Activated naive CD4-positive, alpha-beta T cell treated with anti-CD3 and anti-CD28 coated beads, Interleukin-2, amount 50 U/mL, for 72 hours (primary cell): Measurements from ENCODE around the gene AMDHD1. TPM values are rescaled to one million over a fixed set of nuclear protein-coding genes. Genes with fewer than 3 reads are reported as not detected.
"Not testable (repeated sequence)": the region's sequence is repeated elsewhere in the genome, so short reads cannot be mapped to it uniquely, and the experiment has no call there.

Experiments
- ATAC-seq, 2 donors: fragments of 150-1000 bp; cut with Tn5 transposase; 2 replicates each; pipeline ENCODE4 v1.10.0; 2021; ENCODE audit warnings: mild to moderate bottlenecking in 2 of 2, moderate library complexity in 2 of 2
- DNase-seq, 2 donors: peaks; one replicate each; pipeline ENCODE4 v3.0.0; 2021 to 2022; ENCODE audit warnings: low spot score in 2 of 2
- H3K27ac Mint-ChIP-seq, 2 donors: one replicate each; pipeline ENCODE4 v1.8.0; 2022; ENCODE audit warnings: mild to moderate bottlenecking in 2 of 2, mixed read lengths in 2 of 2
- H3K36me3 Mint-ChIP-seq, 2 donors: one replicate each; pipeline ENCODE4 v1.8.0; 2022; ENCODE audit warnings: mixed read lengths in 2 of 2
- H3K9me3 Mint-ChIP-seq, 2 donors: one replicate each; pipeline ENCODE4 v1.8.0; 2022; ENCODE audit warnings: mixed read lengths in 2 of 2
- total RNA-seq, 2 donors: library from RNA; stranded (reverse); gene quantifications; one replicate each; pipeline ENCODE4 v1.2.3, GENCODE V29; 2022

AMDHD1 gene
- total RNA-seq, 2 donors from 2014 or later: 0.32 to 0.99 TPM

DNA sequence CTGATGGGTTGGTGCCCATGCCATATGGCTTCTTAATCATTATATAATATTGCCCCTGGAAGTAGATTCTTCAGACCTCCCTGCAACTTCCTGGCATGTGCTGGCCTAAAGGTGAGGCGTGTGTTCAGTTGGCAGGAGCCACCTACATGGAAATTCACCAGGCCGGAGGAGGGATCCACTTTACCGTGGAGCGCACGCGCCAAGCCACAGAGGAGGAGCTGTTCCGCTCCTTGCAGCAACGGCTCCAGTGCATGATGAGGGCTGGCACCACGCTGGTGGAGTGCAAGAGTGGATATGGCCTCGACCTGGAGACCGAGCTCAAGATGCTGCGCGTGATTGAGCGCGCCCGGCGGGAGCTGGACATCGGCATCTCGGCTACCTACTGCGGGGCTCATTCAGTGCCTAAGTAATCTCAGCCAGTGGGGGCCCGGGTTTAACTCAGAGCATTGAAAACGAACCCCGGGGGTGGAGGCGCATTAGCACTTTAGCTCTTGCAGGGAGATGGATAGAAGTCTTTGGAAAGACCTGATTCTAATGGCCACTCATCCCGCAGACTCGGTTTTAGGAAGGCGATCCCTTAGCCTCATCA lies 13.5 kb downstream of the AMDHD1 start:
- ATAC-seq: no peak
- H3K27ac Mint-ChIP-seq: no peak overlapping the region
- no peaks in the 10 kb centered on the region for H3K9me3 Mint-ChIP-seq
- H3K36me3 Mint-ChIP-seq: no peaks in the 10 kb centered on the region
- DNase-seq: no peak

DNA sequence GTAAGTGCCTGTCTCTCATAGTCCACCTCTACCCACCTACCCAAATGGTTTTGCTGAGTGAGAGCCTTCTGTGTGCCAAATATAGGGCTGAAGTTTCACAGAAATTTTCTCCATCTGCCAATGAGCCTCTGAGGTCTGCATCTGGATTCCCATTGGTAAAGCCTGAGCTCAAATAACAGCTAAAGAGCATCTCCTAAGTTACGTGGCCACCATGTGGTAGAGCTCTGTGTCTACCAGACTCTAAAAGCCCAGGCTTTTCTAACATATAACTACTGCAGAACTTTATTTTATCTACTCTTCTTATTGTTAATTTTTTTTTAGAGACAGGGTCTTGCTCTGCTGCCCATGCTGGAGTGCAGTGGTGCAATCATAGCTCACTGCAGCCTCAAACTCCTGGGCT lies 16.0 kb downstream of the AMDHD1 start:
- DNase-seq (no peak), ATAC-seq (peak in 1 of 2 donors; percentile 34)
- Mint-ChIP-seq H3K9me3 (no peaks in the 10 kb centered on the region), H3K27ac (no peak overlapping the region), H3K36me3 (no peaks in the 10 kb centered on the region)

DNA sequence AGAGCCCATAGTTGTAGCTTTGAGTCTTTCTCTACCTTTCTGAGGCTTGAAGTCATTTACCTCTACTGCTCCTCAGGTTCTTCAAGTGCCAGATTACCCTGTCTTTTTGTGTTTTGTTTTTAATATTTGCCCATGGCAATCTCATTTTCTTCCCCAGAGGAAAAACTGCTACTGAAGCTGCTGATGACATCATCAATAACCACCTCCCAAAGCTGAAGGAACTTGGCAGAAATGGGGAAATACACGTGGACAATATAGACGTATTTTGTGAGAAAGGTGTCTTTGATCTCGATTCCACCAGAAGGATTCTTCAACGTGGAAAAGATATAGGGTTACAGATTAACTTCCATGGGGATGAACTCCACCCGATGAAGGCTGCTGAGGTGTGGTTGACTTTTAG lies 17.1 kb downstream of the AMDHD1 start:
- no peaks in the 10 kb centered on the region for H3K9me3 Mint-ChIP-seq
- no peaks in the 10 kb centered on the region for H3K36me3 Mint-ChIP-seq
- DNase-seq: no peak
- no peak overlapping the region for H3K27ac Mint-ChIP-seq
- ATAC-seq: no peak

DNA sequence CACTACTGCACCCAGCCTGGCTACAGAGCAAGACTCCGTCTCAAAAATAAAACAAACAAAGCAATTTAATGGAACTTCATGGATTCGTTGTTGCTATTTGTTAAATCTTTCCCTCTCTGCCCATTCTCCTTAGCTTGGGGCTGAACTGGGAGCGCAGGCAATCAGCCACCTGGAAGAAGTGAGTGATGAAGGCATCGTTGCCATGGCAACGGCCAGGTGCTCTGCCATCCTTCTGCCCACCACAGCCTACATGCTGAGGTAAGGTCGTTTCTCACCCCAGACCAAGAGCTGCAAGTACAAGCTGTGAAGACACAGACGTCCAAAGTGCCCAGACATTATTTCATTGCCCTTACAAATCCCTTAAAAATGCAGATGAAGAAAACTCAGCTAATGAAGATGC lies 19.1 kb downstream of the AMDHD1 start:
- ATAC-seq (no peak), DNase-seq (no peak)
- Mint-ChIP-seq H3K27ac (no peak overlapping the region), H3K9me3 (no peaks in the 10 kb centered on the region), H3K36me3 (no peaks in the 10 kb centered on the region)

DNA sequence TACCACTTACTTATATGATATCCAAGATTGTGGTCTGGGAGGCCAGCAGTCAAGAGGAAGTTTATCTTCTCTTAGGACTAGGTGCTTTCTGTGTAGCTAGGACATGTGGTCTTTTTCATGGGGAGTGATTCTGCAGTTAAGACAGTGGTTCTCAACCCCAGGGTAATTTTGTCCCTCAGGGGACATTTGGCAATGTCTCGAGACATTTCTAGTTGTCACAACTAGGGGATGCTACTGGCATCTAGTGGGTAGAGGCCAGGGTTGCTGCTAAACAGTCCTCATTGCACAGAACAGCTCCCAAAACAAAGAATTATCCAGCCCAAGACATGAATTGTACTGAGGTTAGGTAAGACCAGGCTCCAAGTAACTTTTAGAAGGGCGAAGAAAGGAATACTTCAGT lies 20.0 kb downstream of the AMDHD1 start:
- no peak for DNase-seq
- no peaks in the 10 kb centered on the region for H3K9me3 Mint-ChIP-seq
- H3K36me3 Mint-ChIP-seq: no peaks in the 10 kb centered on the region
- no peak overlapping the region for H3K27ac Mint-ChIP-seq
- no peak for ATAC-seq

DNA sequence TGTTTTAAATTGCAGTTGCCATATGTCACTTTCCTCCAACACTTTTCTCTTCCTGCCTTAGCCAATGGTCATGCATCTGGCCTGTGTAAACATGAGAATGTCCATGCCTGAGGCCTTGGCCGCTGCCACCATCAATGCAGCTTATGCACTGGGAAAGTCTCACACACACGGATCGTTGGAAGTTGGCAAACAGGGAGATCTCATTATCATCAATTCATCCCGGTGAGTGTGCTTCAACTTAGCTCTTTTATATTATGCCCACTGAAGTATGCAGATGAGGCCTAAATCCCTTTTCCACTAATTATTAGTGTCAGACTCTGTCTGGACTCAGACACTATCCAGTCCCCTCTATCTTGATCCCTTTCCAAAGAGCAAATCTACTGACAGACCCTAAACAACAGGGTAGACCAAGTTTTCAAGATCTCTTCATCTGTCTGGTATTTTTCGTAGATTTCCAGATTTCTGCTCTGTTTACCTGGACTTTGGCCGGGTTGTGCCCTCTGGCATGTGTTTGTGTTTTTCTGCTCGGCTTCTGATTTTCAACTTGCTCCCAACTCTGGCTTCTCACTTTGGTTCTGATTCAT lies 23.2 kb downstream of the AMDHD1 start:
- Mint-ChIP-seq H3K27ac (no peak overlapping the region), H3K36me3 (no peaks in the 10 kb centered on the region), H3K9me3 (no peaks in the 10 kb centered on the region)
- no peak for ATAC-seq
- no peak for DNase-seq

DNA sequence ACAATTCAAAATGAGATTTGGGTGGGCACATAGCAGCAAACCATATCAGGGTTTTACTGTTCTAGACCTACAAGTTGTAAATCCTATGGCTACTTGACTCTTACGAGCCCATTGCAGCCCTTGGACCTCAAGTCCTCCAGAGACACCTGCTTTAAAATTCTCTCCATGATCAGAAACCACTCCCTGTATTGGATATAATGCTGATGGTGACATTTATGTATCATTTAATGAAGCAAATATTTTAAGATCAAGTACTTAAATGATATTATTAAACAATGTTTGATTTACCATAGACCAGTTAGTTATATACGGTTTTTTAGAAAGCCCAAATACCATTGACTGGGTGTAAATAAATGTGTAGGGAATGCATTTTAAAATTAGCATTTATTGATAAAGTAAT lies 24.2 kb downstream of the AMDHD1 start:
- ATAC-seq: no peak
- no peak for DNase-seq
- Mint-ChIP-seq H3K9me3 (no peaks in the 10 kb centered on the region), H3K27ac (no peak overlapping the region), H3K36me3 (no peaks in the 10 kb centered on the region)

DNA sequence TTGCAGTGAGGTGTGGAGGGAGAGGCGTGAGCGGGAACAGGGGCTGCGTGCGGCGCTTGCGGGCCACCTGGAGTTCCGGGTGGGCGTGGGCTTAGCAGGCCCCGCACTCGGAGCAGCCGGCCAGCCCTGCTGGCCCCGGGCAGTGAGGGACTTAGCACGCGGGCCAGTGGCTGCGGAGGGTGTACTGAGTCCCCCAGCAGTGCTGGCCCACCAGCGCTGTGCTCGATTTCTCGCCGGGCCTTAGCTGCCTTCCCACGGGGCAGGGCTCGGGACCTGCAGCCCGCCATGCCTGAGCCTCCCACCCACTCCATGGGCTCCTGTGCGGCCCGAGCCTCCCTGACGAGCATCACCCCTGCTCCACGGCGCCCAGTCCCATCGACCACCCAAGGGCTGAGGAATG lies 26.0 kb downstream of the AMDHD1 start:
- not testable (repeated sequence) for ATAC-seq, H3K36me3 Mint-ChIP-seq, H3K9me3 Mint-ChIP-seq, DNase-seq, H3K27ac Mint-ChIP-seq

DNA sequence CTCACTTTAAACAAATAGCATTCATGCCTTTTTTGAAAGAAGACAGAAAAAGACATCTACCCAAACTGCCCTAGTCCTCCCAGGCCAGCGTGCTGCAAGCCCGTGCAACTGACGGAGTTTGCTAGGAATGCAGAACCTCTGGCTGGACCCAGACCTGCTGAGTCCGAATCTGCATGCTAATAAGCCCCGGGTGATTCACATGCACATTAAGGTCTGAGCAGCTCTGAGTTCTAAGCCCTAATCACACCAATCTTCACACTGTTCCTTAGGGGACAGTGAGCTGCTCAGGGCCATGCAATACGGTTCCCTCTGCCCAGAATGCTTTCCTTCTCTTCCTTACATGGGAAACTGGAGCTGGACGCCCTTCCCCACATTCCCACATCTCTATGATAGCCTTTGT lies 27.8 kb downstream of the AMDHD1 start:
- DNase-seq (no peak), ATAC-seq (no peak)
- Mint-ChIP-seq H3K36me3 (no peaks in the 10 kb centered on the region), H3K27ac (no peak overlapping the region), H3K9me3 (no peaks in the 10 kb centered on the region)

DNA sequence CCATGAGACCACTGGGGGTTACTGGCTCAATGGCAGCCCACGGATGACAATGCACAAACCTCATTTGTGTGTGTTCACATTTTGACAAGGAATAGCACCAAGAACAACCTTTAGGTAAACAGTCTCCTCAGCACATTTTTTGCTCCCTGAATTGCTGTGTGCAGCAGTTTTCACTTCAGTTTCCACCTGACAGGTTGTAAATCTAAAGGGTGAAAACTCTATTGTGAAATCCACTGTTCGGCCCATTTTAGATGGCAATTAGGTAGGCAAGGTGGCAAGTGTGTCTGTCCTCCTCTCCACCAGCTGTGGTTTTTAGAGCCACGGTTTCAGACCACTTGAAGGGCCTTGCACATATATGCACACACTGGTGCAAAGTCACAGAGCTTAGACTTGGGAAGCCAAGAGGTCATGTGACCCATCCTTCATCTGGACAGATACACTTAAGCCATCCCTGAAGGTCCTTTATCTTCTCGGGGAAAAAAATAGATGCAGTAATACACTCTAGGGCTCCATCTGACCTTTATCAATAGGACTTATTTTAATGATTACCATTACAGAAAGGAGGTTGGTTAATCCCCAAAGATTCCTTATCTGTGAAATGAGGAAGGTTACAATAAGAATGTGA lies 29.8 kb downstream of the AMDHD1 start:
- H3K9me3 Mint-ChIP-seq: no peaks in the 10 kb centered on the region
- ATAC-seq (no peak), DNase-seq (no peak)
- H3K27ac Mint-ChIP-seq: no peak overlapping the region
- H3K36me3 Mint-ChIP-seq: no peaks in the 10 kb centered on the region

DNA sequence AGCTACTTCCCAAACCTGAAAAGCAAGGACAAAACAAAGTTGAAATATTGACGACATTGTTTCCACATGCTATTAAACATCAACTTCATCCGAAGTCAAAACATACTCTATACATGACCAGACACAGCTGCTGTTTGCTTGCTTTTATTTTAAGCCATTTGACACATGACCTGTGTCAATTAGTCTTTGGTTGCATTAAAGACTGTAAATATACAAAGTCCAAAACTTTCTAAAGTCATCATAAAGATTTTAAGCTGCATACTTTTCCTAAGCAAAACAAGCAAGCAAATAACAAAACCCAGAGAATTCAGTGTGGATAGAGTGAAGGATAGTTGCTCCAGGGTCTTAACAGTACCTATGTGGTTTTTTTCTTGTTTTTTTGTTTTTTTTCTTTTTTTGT lies 31.2 kb downstream of the AMDHD1 start:
- no peak overlapping the region for H3K27ac Mint-ChIP-seq
- no peaks in the 10 kb centered on the region for H3K9me3 Mint-ChIP-seq
- no peaks in the 10 kb centered on the region for H3K36me3 Mint-ChIP-seq
- no peak for DNase-seq
- ATAC-seq: no peak

DNA sequence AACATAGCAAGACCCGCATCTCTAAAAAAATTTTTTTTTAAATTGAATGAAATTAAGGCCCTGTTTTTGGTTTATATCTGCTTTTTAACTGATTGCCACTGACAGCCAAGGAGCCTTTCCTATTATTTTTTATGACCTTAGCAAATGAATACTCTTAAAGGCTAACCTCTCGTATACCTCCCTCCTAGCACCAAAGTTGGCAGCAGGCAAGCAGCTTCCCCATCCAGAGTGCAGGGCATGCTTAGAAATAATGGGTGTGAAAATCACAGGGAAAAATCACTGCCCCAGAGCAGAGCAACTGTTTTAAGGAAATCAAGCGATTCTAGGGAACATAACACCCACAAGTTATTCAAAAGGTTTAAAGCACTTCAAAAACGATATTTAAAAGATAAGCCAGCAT lies 32.4 kb downstream of the AMDHD1 start:
- no peaks in the 10 kb centered on the region for H3K36me3 Mint-ChIP-seq
- DNase-seq: no peak
- no peak overlapping the region for H3K27ac Mint-ChIP-seq
- H3K9me3 Mint-ChIP-seq: no peaks in the 10 kb centered on the region
- ATAC-seq: no peak

DNA sequence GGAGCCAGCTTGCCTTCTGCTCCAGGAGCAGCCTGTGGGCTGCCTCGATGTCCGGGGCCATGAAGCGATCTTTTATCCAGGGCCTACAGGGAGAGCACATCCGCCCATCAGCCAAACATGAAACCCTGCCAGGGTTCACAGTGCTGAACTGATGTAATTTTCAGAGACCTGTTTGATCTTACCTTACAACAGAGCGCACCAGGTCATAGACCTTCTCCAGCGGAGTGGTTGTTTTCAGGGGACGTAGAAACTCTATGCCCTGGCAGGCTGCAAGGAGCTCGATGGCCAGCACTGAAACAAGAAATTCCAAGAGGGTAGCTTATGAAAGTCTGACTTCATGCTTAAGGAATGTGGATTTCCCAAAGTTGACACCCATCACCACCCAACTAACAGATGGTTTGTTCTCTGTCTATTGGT lies 33.3 kb downstream of the AMDHD1 start:
- ATAC-seq (no peak), DNase-seq (no peak)
- no peaks in the 10 kb centered on the region for H3K9me3 Mint-ChIP-seq
- no peak overlapping the region for H3K27ac Mint-ChIP-seq
- H3K36me3 Mint-ChIP-seq: no peaks in the 10 kb centered on the region

DNA sequence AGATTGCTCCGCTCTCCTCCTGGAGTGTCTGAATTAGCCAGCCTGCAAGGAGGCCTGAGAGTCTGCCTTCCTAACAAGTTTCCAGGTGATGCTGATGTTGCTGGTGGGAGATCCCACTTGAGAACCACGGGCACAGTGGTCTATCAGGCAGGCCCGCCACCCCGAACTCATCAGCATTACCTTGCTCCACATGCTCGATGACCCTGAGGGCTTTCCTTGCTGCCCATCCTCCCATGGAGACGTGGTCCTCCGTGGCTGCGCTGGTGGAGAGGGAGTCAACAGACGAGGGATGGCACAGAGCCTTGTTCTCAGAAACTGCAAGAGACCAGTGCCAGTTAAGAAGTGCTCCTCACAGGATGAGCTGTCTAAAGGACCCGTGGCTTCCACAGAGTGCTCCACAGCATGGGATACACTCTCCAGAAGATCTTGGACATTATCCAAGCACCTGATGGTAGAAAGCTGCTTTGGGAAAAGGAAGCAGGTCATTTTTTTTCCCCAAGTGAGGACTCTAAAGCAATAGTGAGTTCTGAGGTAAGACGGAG lies 34.7 kb downstream of the AMDHD1 start:
- no peak for DNase-seq
- Mint-ChIP-seq H3K9me3 (no peaks in the 10 kb centered on the region), H3K27ac (no peak overlapping the region), H3K36me3 (no peaks in the 10 kb centered on the region)
- ATAC-seq: no peak

DNA sequence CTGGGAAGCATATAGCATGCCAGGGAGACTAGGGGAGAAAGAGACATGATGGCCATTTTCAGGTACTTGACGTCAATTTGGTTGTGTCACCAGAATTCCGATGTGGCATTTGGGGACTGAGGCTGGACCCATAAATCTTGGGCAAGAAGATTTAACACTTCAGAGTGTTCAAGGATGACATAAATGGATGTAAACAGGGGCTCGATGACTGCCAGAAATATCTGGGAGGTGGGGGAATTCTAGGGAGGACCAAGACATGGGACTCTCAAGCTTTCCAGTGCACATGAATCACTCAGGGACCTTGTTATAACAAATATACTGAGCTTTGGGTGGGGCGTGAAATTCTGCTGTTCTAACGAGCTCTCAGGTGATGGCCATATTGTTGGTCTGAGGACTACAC lies 35.2 kb downstream of the AMDHD1 start:
- Mint-ChIP-seq H3K27ac (no peak overlapping the region), H3K36me3 (no peaks in the 10 kb centered on the region), H3K9me3 (no peaks in the 10 kb centered on the region)
- DNase-seq (no peak), ATAC-seq (no peak)

DNA sequence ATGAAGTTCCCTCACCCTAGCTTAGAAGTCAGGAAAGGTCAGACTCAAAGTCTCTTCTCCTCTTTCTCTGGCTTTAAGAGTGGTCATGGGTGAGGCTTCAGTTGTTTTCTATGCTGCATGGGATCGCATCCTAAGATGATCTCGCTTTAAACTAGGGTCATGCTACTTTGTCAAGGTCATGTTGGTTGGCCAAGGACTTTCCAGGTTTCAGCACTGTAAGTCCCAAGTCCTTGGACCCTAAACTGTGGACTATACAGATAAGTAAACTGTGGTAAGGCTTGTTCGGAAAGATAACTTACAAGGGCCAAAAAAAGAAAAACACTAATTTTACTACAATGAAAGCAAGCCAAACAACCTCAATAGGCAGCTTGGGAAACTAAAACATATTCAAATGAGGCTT lies 35.6 kb downstream of the AMDHD1 start:
- H3K9me3 Mint-ChIP-seq: no peaks in the 10 kb centered on the region
- DNase-seq: no peak
- H3K36me3 Mint-ChIP-seq: no peaks in the 10 kb centered on the region
- H3K27ac Mint-ChIP-seq: no peak overlapping the region
- no peak for ATAC-seq

DNA sequence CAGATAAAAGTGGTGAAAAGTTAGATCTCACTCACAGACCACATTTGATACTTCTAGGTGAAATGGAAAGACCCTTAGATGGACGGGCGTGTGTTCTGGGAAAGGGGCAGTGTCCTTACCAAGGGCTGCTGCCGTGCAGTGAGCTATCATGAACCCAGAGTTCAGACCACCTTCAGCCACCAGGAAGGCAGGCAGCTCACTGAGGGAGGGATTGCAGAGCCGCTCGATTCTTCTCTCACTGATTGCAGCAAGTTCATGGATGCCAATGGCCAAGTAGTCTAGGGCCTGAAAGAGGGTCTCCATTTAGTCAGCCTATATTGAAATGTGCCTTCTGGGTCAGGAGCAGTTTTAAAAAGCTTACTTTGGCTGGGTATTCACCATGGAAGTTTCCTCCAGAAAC lies 37.3 kb downstream of the AMDHD1 start:
- Mint-ChIP-seq H3K36me3 (no peaks in the 10 kb centered on the region), H3K9me3 (no peaks in the 10 kb centered on the region), H3K27ac (no peak overlapping the region)
- no peak for ATAC-seq
- no peak for DNase-seq

DNA sequence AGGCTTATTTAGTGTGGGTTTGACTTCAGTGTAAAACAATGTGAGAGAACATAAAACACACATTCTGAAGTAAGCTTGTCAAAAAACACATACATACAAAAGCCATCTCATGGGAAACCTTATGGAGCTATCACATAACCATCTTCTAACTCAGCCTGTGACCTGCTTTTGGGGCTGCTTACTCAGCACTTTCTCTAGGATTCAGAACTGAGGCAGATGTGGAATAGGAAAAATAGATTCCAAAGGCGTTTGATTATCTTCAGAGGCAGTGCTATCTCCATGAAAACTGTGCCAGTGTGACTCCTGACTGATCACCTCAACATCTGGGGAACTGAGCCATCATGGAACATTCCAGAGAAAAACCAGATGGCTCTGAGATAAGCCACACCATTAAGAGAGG lies 39.5 kb downstream of the AMDHD1 start:
- no peaks in the 10 kb centered on the region for H3K9me3 Mint-ChIP-seq
- DNase-seq (no peak), ATAC-seq (no peak)
- no peaks in the 10 kb centered on the region for H3K36me3 Mint-ChIP-seq
- no peak overlapping the region for H3K27ac Mint-ChIP-seq
